ENCODE measurements around the gene TPSB2. TPM values are rescaled to one million over a fixed set of nuclear protein-coding genes. Genes with fewer than 3 reads are reported as not detected.
A peak's percentile ranks its signal among the peaks of the same experiment; 100 is the strongest.
"Not testable (repeated sequence)": the region's sequence is repeated elsewhere in the genome, so short reads cannot be mapped to it uniquely, and the experiment has no call there.

TPSB2 gene
- total and polyA plus RNA-seq, 5 donors from 2014 or later = not detected

DNA sequence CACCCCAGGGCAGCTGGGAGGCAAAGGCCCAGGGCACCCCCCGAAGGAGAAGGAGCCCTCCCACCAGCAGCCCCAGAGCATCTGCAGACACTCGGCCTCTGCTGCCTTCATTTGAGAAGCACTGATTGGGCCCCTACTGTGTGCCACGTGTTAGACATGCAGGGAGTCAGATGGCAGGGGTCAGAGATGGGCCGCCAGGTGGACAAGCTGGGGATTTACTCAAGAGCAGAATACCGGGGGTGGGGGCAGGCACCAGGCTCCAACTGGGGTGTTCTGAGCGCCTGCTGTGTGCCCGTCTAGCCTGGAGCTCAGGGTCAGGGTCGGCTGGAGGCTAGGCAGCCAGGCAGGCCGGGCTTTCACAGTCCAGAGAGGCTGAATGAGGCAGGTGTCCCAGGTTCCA lies 23.7 kb downstream of the TPSB2 start:
- H3K27ac Mint-ChIP-seq = peak overlapping the region in 1 of 3 donors; percentile 38
- no peaks in the 10 kb centered on the region for H3K27me3 ChIP-seq (ENCODE audit: control insufficient read depth, insufficient read depth, low read length)
- H3K4me3 Mint-ChIP-seq = no peak overlapping the region
- H3K27ac ChIP-seq (ENCODE audit: insufficient read depth, low read length, poor library complexity, severe bottlenecking) = no peak overlapping the region
- H3K36me3 ChIP-seq (ENCODE audit: control insufficient read depth, insufficient read depth, low read length) = no peaks in the 10 kb centered on the region
- no peak for DNase-seq
- no peaks in the 10 kb centered on the region for H3K27me3 Mint-ChIP-seq
- no peaks in the 10 kb centered on the region for H3K9me3 Mint-ChIP-seq
- H3K4me3 ChIP-seq (ENCODE audit: low read depth, low read length) = no peak overlapping the region
- H3K9me3 ChIP-seq (ENCODE audit: control insufficient read depth in 2 of 2, low read length in 2 of 2) = no peaks in the 10 kb centered on the region
- H3K4me1 ChIP-seq (ENCODE audit: control insufficient read depth, insufficient read depth, low read length, poor library complexity, severe bottlenecking) = no peaks in the 10 kb centered on the region
- ATAC-seq (ENCODE audit: low read depth in 2 of 2) = no peak
- no peaks in the 10 kb centered on the region for H3K36me3 Mint-ChIP-seq
- peaks cover 0 to 4% (median 0%) of the 10 kb centered on the region in 4 donors for H3K4me1 Mint-ChIP-seq

DNA sequence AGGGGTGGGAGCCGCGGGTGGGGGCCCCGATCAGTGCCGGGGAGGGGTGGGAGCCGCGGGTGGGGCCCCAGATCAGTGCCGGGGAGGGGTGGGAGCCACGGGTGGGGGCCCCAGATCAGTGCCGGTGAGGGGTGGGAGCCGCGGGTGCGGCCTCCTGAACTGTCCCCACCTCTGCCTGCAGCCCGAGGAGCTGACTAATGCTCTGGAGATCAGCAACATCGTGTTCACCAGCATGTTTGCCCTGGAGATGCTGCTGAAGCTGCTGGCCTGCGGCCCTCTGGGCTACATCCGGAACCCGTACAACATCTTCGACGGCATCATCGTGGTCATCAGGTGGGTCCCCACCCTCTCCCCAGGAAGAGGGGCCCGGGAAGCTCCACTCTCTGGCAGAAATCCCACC lies 25.1 kb downstream of the TPSB2 start:
- no peak overlapping the region for H3K27ac Mint-ChIP-seq
- H3K36me3 Mint-ChIP-seq = no peaks in the 10 kb centered on the region
- peaks cover 0 to 2% (median 0%) of the 10 kb centered on the region in 7 donors for H3K9me3 Mint-ChIP-seq
- Histone ChIP-seq H3K9me3 (ENCODE audit: control insufficient read depth in 2 of 2, low read length in 2 of 2) (no peaks in the 10 kb centered on the region), H3K4me1 (ENCODE audit: control insufficient read depth, insufficient read depth, low read length, poor library complexity, severe bottlenecking) (no peaks in the 10 kb centered on the region), H3K4me3 (ENCODE audit: low read depth, low read length) (no peak overlapping the region), H3K27me3 (ENCODE audit: control insufficient read depth, insufficient read depth, low read length) (no peaks in the 10 kb centered on the region), H3K36me3 (ENCODE audit: control insufficient read depth, insufficient read depth, low read length) (no peaks in the 10 kb centered on the region), H3K27ac (ENCODE audit: insufficient read depth, low read length, poor library complexity, severe bottlenecking) (no peak overlapping the region)
- no peak overlapping the region for H3K4me3 Mint-ChIP-seq
- DNase-seq (no peak), ATAC-seq (ENCODE audit: low read depth in 2 of 2) (no peak)
- peaks cover 0 to 4% (median 0%) of the 10 kb centered on the region in 4 donors for H3K4me1 Mint-ChIP-seq
- H3K27me3 Mint-ChIP-seq = no peaks in the 10 kb centered on the region

DNA sequence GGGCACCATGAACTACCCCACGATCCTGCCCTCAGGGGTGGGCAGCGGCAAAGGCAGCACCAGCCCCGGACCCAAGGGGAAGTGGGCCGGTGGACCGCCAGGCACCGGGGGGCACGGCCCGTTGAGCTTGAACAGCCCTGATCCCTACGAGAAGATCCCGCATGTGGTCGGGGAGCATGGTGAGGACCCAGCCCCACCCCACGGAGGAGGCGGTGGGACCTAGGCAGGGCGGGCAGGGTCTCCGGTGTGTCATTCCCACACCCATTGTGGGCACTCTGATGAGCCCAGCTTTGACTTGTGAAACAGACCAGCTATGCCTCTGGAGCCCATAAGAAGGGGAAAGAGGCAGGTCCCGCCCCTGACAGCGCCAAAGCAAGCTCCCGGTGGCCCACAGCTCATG lies 27.7 kb downstream of the TPSB2 start:
- no peaks in the 10 kb centered on the region for H3K36me3 ChIP-seq (ENCODE audit: control insufficient read depth, insufficient read depth, low read length)
- no peaks in the 10 kb centered on the region for H3K27me3 ChIP-seq (ENCODE audit: control insufficient read depth, insufficient read depth, low read length)
- DNase-seq = no peak
- no peaks in the 10 kb centered on the region for H3K9me3 ChIP-seq (ENCODE audit: control insufficient read depth in 2 of 2, low read length in 2 of 2)
- H3K4me1 ChIP-seq (ENCODE audit: control insufficient read depth, insufficient read depth, low read length, poor library complexity, severe bottlenecking) = no peaks in the 10 kb centered on the region
- Mint-ChIP-seq H3K27ac (no peak overlapping the region), H3K4me3 (no peak overlapping the region), H3K4me1 (peaks cover 0 to 5% (median 0%) of the 10 kb centered on the region in 4 donors), H3K27me3 (no peaks in the 10 kb centered on the region), H3K9me3 (peaks cover 0 to 2% (median 0%) of the 10 kb centered on the region in 7 donors), H3K36me3 (no peaks in the 10 kb centered on the region)
- no peak overlapping the region for H3K27ac ChIP-seq (ENCODE audit: insufficient read depth, low read length, poor library complexity, severe bottlenecking)
- no peak for ATAC-seq (ENCODE audit: low read depth in 2 of 2)
- no peak overlapping the region for H3K4me3 ChIP-seq (ENCODE audit: low read depth, low read length)

DNA sequence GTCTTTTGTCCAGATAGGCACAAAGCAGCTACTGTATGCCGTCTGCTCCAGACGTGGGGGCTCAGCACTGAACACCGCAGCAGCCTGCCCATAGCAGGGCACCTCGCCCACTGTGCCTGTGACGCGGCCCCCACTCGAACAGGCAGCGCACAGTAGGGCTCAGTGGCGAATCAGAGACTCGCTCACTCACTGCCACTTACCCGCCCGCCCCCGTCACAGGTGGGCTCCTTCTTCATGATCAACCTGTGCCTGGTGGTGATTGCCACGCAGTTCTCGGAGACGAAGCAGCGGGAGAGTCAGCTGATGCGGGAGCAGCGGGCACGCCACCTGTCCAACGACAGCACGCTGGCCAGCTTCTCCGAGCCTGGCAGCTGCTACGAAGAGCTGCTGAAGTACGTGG lies 28.5 kb downstream of the TPSB2 start:
- H3K27me3 ChIP-seq (ENCODE audit: control insufficient read depth, insufficient read depth, low read length) = no peaks in the 10 kb centered on the region
- H3K36me3 Mint-ChIP-seq = no peaks in the 10 kb centered on the region
- H3K9me3 Mint-ChIP-seq = peaks cover 0 to 3% (median 0%) of the 10 kb centered on the region in 7 donors

DNA sequence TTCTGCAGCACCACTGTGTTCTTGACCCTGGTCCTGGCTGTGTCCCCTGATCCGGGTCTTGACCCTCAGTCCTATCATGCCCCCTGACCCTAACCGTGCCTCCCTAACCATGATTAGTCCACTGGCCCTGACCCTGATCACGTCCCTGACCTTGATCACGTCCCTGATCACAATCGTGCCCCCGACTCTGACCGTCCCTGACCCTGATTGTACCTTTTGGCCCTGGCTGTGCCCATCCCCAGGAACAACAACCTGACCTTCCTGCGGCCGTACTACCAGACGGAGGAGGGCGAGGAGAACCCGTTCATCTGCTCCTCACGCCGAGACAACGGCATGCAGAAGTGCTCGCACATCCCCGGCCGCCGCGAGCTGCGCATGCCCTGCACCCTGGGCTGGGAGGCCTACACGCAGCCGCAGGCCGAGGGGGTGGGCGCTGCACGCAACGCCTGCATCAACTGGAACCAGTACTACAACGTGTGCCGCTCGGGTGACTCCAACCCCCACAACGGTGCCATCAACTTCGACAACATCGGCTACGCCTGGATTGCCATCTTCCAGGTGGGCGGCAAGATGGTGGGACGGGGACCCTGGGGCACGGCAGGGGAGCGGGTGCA lies 29.9 kb downstream of the TPSB2 start:
- H3K27ac Mint-ChIP-seq = peak overlapping the region in 1 of 3 donors; percentile 87
- ATAC-seq (ENCODE audit: low read depth in 2 of 2) = no peak

More for the DNA sequence above, 28.5 kb downstream of the TPSB2 start:
- no peak overlapping the region for H3K4me3 Mint-ChIP-seq
- H3K4me1 ChIP-seq (ENCODE audit: control insufficient read depth, insufficient read depth, low read length, poor library complexity, severe bottlenecking) = no peaks in the 10 kb centered on the region
- ATAC-seq (ENCODE audit: low read depth in 2 of 2) (no peak), DNase-seq (no peak)
- no peak overlapping the region for H3K4me3 ChIP-seq (ENCODE audit: low read depth, low read length)
- H3K27ac ChIP-seq (ENCODE audit: insufficient read depth, low read length, poor library complexity, severe bottlenecking) = no peak overlapping the region
- H3K9me3 ChIP-seq (ENCODE audit: control insufficient read depth in 2 of 2, low read length in 2 of 2) = no peaks in the 10 kb centered on the region
- no peak overlapping the region for H3K27ac Mint-ChIP-seq
- H3K36me3 ChIP-seq (ENCODE audit: control insufficient read depth, insufficient read depth, low read length) = no peaks in the 10 kb centered on the region
- H3K4me1 Mint-ChIP-seq = peaks cover 0 to 14% (median 0%) of the 10 kb centered on the region in 4 donors
- H3K27me3 Mint-ChIP-seq = no peaks in the 10 kb centered on the region

DNA sequence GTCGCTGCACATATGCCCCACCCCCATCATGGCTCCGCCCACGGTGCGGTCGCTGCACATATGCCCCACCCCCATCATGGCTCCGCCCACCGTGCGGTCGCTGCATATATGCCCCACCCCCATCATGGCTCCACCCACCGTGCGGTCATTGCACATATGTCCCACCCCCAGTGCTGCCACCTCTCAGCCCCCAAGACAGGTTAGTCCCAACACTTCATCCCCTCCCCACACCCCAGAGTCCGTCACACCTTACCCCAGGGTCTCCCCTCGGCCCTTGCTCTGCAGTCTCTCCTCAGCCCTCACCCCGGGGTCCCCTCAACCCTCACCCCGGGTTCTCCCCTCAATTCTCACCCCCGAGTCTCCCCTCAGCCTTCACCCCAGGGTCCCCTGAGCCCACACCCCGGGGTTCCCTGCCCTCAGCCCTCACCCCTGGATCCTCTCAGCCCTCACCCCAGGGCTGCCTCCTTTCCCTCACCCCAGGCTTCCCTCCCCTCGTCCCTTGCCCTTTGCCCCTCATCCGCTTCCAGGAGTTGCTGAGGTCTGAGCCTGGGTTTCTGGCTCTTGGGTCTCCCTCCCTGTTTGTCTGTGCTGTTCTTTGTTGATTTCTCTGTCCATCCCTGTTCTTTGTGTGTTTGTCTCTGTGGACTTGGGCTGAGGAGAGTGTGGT lies 30.5 kb downstream of the TPSB2 start:
- peak overlapping the region in 1 of 3 donors; percentile 87 for H3K27ac Mint-ChIP-seq
- Histone ChIP-seq H3K4me1 (ENCODE audit: control insufficient read depth, insufficient read depth, low read length, poor library complexity, severe bottlenecking) (no peaks in the 10 kb centered on the region), H3K27me3 (ENCODE audit: control insufficient read depth, insufficient read depth, low read length) (no peaks in the 10 kb centered on the region), H3K36me3 (ENCODE audit: control insufficient read depth, insufficient read depth, low read length) (no peaks in the 10 kb centered on the region), H3K9me3 (ENCODE audit: control insufficient read depth in 2 of 2, low read length in 2 of 2) (no peaks in the 10 kb centered on the region), H3K27ac (ENCODE audit: insufficient read depth, low read length, poor library complexity, severe bottlenecking) (no peak overlapping the region), H3K4me3 (ENCODE audit: low read depth, low read length) (no peak overlapping the region)
- H3K36me3 Mint-ChIP-seq = no peaks in the 10 kb centered on the region
- H3K9me3 Mint-ChIP-seq = peaks cover 0 to 3% (median 0%) of the 10 kb centered on the region in 7 donors
- peaks cover 0 to 17% (median 0%) of the 10 kb centered on the region in 4 donors for H3K4me1 Mint-ChIP-seq
- H3K4me3 Mint-ChIP-seq = peak overlapping the region in 2 of 4 donors; percentile 41 to 63
- no peak for ATAC-seq (ENCODE audit: low read depth in 2 of 2)
- no peaks in the 10 kb centered on the region for H3K27me3 Mint-ChIP-seq
- DNase-seq = no peak

More for the DNA sequence above, 29.9 kb downstream of the TPSB2 start:
- H3K4me1 ChIP-seq (ENCODE audit: control insufficient read depth, insufficient read depth, low read length, poor library complexity, severe bottlenecking) = no peaks in the 10 kb centered on the region
- Mint-ChIP-seq H3K9me3 (peaks cover 0 to 3% (median 0%) of the 10 kb centered on the region in 7 donors), H3K4me1 (peaks cover 0 to 17% (median 0%) of the 10 kb centered on the region in 4 donors), H3K36me3 (no peaks in the 10 kb centered on the region), H3K4me3 (peak overlapping the region in 1 of 4 donors; percentile 41), H3K27me3 (no peaks in the 10 kb centered on the region)
- H3K27ac ChIP-seq (ENCODE audit: insufficient read depth, low read length, poor library complexity, severe bottlenecking) = no peak overlapping the region
- no peaks in the 10 kb centered on the region for H3K27me3 ChIP-seq (ENCODE audit: control insufficient read depth, insufficient read depth, low read length)
- no peak overlapping the region for H3K4me3 ChIP-seq (ENCODE audit: low read depth, low read length)
- H3K9me3 ChIP-seq (ENCODE audit: control insufficient read depth in 2 of 2, low read length in 2 of 2) = no peaks in the 10 kb centered on the region
- DNase-seq = no peak
- H3K36me3 ChIP-seq (ENCODE audit: control insufficient read depth, insufficient read depth, low read length) = no peaks in the 10 kb centered on the region

DNA sequence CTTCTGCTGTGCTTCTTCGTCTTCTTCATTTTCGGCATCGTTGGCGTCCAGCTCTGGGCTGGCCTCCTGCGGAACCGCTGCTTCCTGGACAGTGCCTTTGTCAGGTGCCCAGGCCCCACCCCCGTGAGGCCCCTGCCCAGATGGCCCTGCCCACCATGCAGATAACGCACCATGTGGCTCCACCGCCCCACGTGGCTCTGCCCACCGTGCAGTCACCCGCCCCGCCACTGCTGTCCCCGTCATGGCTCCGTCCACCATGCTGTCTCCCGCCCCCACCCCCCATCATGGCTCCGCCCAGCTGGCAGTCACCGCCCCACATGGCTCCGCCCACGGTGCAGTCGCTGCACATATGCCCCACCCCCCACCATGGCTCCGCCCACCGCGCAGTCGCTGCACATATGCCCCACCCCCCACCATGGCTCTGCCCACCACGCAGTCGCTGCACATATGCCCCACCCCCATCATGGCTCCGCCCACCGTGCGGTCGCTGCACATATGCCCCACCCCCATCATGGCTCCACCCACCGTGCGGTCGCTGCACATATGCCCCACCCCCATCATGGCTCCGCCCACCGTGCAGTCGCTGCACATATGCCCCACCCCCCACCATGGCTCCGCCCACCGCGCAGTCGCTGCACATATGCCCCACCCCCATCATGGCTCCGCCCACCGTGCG lies 31.2 kb downstream of the TPSB2 start:
- H3K4me3 Mint-ChIP-seq; H3K36me3 ChIP-seq (ENCODE audit: control insufficient read depth, insufficient read depth, low read length); H3K27me3 ChIP-seq (ENCODE audit: control insufficient read depth, insufficient read depth, low read length); H3K9me3 Mint-ChIP-seq; H3K27me3 Mint-ChIP-seq; H3K4me3 ChIP-seq (ENCODE audit: low read depth, low read length); H3K36me3 Mint-ChIP-seq; H3K9me3 ChIP-seq (ENCODE audit: control insufficient read depth in 2 of 2, low read length in 2 of 2); H3K27ac Mint-ChIP-seq; H3K4me1 ChIP-seq (ENCODE audit: control insufficient read depth, insufficient read depth, low read length, poor library complexity, severe bottlenecking); ATAC-seq (ENCODE audit: low read depth in 2 of 2); H3K27ac ChIP-seq (ENCODE audit: insufficient read depth, low read length, poor library complexity, severe bottlenecking); DNase-seq: not testable (repeated sequence)
- peaks cover 0 to 17% (median 0%) of the 10 kb centered on the region in 4 donors for H3K4me1 Mint-ChIP-seq
